Astrocyte of the cerebellum (primary cell): ENCODE results near the gene SMIM13.
A peak's percentile ranks its signal among the peaks of the same experiment; 100 is the strongest.

Source experiments
- DNase-seq: peaks from one replicate; pipeline ENCODE4 v3.0.0-alpha.2; 2011; ENCODE audit warnings: low read depth
- H3K4me3 ChIP-seq: 2 replicates; pipeline ENCODE4 v1.5.1; 2011; ENCODE audit warnings: mild to moderate bottlenecking, low read depth, low read length, moderate library complexity
- in situ Hi-C: cut with HindIII; loops from 2 replicates; pipeline ENCODE4 v1.10.0; 2017; ENCODE audit warnings: low sequenced_read_pairs
- TF ChIP-seq, protein P1 (sequence below): IDR thresholded peaks from 2 replicates; pipeline ENCODE4 v1.5.1; 2012; ENCODE audit warnings: low read length, low read depth, moderate library complexity, mild to moderate bottlenecking; ENCODE audit errors: missing control alignments

Gene SMIM13

DNA sequence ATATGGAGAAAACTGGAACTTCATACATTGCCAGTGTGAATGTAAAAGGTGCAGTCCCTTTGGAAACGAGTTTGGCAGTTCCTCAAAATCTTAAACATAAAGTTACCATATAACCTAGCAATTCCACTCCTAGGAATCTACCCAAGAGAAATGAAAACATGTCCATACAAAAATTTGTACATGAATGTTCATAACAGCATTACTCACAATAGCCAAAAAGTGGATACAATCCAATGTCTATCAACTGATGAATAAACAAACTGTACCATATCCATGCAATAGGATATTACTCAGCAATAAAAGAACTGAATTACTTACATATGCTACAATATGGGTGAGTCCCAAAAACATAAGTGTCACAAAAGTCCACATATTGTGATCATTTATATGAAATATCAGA, 66.6 kb downstream of the SMIM13 start:
- TF ChIP-seq, protein P1, sequence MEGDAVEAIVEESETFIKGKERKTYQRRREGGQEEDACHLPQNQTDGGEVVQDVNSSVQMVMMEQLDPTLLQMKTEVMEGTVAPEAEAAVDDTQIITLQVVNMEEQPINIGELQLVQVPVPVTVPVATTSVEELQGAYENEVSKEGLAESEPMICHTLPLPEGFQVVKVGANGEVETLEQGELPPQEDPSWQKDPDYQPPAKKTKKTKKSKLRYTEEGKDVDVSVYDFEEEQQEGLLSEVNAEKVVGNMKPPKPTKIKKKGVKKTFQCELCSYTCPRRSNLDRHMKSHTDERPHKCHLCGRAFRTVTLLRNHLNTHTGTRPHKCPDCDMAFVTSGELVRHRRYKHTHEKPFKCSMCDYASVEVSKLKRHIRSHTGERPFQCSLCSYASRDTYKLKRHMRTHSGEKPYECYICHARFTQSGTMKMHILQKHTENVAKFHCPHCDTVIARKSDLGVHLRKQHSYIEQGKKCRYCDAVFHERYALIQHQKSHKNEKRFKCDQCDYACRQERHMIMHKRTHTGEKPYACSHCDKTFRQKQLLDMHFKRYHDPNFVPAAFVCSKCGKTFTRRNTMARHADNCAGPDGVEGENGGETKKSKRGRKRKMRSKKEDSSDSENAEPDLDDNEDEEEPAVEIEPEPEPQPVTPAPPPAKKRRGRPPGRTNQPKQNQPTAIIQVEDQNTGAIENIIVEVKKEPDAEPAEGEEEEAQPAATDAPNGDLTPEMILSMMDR: no peak
- no peak for DNase-seq
- in situ Hi-C loops: no loop called here
- no peak overlapping the region for H3K4me3 ChIP-seq

DNA sequence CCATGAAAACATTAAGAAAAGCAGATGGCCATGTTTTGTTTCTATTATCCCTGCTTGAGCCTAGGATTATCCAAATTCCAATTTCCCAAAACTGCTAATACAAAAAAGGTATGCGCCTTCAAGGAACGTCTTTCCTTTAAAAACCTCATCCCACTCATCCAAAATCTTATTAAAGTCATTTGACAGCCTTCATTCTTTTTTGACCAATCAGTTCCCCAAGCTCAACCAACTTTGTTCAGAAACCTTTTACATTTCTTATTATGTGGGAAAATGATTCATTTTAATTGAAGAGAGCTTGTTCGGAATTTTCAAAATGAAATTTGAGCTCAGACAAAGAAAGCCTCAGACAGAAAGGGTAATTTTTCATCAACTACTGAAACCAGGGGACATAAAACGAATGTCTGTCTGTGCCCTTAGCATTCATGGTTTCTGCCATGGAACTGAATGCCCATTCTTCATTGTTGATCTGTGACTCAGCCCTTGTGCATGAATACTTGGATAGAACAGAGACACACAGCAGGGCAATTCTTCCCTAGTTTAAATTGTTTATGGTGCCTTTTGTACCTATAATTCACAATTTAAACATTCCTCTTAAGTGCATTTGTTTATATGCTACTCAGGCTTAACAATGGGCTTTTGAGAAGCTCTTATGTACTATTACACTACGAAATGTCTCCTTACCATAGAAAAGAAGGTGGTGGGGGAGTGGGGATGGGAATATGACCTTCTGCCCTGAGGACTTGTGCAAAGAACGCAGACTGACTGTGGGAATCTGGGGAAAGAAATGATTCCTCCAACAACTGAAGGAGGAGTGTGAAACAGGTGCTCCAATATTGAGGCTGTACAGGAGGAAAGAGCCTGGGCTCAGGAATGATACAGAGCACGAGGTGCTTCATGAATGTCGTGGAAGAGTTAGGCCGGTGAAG, 67.7 kb downstream of the SMIM13 start:
- in situ Hi-C loops: no loop called here
- no peak overlapping the region for H3K4me3 ChIP-seq
- TF ChIP-seq, protein P1: no peak
- DNase-seq: peak; percentile 35

DNA sequence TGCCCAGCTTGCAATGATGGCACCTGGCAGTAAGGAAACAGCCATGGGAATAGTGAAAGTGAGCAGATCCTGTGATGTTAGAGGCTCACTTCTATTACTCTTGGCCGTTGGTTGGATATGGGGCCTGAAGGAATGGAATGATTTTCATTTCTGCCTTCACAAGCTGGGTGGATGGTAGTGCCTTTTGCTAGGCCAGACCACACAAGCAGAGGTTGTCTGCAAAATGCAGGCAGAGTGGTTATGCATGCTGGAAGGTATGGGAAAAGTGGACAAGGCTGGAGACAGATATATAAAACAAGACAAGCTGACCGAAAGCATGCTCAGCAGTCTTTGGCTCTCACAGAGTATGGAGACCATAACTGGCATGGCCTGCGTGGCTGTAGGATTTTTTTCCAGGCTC, 68.6 kb downstream of the SMIM13 start:
- H3K4me3 ChIP-seq: no peak overlapping the region
- in situ Hi-C loops: no loop called here
- no peak for DNase-seq
- TF ChIP-seq, protein P1: no peak

DNA sequence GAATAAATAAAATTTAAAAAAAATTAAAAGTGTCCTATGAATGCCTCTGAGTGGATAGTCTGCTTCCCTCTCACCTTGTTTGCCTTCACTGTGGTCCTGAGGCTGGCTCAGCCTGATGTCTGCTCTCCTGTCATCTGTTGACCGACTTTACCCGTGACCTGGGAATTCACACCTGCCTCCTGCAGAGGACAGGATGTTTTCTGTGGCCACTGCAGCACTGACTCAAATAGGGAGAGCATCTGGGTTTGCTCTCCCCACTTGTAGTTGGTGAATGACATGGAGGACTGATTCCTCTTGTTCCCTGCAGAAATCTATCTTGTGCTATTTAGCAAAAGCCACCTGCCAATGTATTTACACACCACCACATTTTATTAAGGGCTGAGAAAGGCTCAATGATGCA, 70.3 kb downstream of the SMIM13 start:
- in situ Hi-C loops: no loop called here
- H3K4me3 ChIP-seq: no peak overlapping the region
- TF ChIP-seq, protein P1: no peak
- DNase-seq: no peak

DNA sequence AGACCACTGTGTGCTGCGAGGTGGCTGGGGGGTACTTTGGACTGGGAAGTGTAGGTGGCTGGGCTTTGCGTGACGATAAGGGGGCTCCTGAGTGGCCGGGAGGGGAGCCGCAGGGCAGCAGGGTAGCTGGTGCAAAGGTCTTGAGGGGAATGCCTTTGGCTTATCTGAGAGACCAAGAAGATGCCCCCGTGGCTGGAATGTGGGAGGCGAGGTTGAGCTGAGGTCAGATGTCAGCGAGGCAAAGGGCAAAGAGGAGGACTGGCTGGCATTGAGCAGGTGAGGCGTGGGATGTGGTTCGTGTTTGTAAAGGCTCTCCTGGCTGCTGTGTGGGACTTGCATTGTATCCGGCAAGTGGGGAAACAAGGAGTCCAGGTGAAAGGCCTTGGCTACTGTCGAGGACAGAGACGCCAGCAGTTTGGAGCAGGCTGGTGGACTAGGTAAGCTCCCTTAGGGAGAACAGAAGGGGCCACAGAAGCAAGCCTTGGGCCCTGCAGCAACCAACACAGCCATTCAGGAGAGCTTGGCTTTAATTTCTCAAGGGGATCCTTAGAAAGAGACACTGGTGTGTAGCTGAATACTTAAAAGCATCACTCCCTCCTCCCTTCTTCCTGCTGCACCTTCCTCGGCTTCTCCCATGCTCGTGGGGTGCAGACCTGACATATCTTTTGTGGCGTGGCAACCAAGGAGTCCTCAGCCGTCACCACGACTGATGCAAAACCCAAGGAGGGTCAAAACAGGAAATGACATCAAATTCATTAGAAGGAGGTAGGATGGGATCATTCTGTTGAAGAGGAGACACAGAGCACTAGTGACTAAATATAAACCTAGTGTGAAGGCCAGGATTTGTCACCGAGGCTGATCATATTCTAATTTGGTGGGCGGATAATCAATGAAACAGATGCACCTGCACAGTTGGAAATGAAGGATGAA, 71.3 kb downstream of the SMIM13 start:
- no peak overlapping the region for H3K4me3 ChIP-seq
- in situ Hi-C loops: no loop called here
- TF ChIP-seq, protein P1: no peak
- DNase-seq: no peak

DNA sequence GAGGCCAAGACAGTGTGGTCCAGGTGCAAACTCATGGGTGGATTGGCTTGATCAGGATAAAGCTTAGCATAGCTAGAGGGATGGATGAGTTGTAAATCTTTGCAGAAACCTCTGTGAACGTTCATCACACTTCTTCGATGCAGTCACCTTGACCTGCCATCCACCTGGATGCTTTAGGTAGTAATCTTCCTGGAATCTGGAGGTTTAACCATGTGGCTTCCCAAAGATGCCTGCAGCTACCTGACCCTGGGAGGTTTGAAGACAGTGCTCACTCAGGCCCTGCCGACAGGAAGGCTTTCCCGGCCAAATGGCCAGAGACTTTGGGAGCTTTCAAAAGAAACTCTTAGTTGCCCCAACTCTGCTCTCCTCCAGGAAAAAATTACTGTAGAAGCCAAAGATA, 73.3 kb downstream of the SMIM13 start:
- no peak overlapping the region for H3K4me3 ChIP-seq
- in situ Hi-C loops: no loop called here
- TF ChIP-seq, protein P1: no peak
- DNase-seq: no peak
